Panc1 (cell line): Measurements from ENCODE around the gene SPC25. TPM values are rescaled to one million over a fixed set of nuclear protein-coding genes. Genes with fewer than 3 reads are reported as not detected.

ENCODE experiments used
- ATAC-seq: fragments of 200-7000 bp; cut with Tn5 transposase; 2 replicates; pipeline ENCODE4 v1.9.1; 2020; ENCODE audit warnings: mild to moderate bottlenecking, moderate library complexity
- BruUV-seq: library from RNA; stranded (reverse); fragments of 400-500 nt; replicated peaks from 2 replicates; lab custom pipeline; 2021; lab: Mats Ljungman, UMichigan
- CTCF ChIA-PET: fragments of 300-600 bp; sonication (Branson Sonifier 250); formaldehyde crosslinking; loops from one replicate; lab custom pipeline; 2022; ENCODE audit warnings: antibody characterized with exemption; lab: Charles Lee
- POLR2A ChIA-PET: fragments of 300-600 bp; sonication (Branson Sonifier 250); formaldehyde crosslinking; loops from one replicate; lab custom pipeline; 2022; ENCODE audit warnings: antibody characterized with exemption; lab: Charles Lee
- DNase-seq: peaks from one replicate; pipeline ENCODE4 v3.0.0-alpha.2; 2010; ENCODE audit warnings: low read depth, low spot score
- H3K27ac ChIP-seq: 2 replicates; pipeline ENCODE4 v1.5.1; 2011; ENCODE audit warnings: mild to moderate bottlenecking, low read length, inconsistent platforms
- H3K27me3 ChIP-seq: fragments of 200-500 bp; sonication (Bioruptor generic); 2 replicates; pipeline ENCODE4 v1.6.0; 2014; ENCODE audit warnings: low read length, inconsistent platforms; ENCODE audit not compliant: control insufficient read depth, insufficient read depth
- H3K36me3 ChIP-seq: fragments of 200-500 bp; sonication (Bioruptor generic); 2 replicates; pipeline ENCODE4 v1.5.1; 2014; ENCODE audit warnings: inconsistent platforms, mild to moderate bottlenecking, low read length, moderate library complexity; ENCODE audit not compliant: control insufficient read depth, insufficient read depth
- H3K4me1 ChIP-seq: 2 replicates; pipeline ENCODE4 v1.5.1; 2011; ENCODE audit warnings: inconsistent platforms, mild to moderate bottlenecking, low read length, moderate library complexity; ENCODE audit not compliant: control insufficient read depth, insufficient read depth
- H3K4me3 ChIP-seq, 2 experiments: 2 replicates each; pipeline ENCODE4 v1.5.1; 2011 to 2012; ENCODE audit warnings: low read depth in 2 of 2, low read length in 2 of 2, mild to moderate bottlenecking in 2 of 2, inconsistent platforms in 1 of 2, moderate library complexity in 1 of 2
- H3K9me3 ChIP-seq: fragments of 200-500 bp; sonication (Bioruptor generic); 2 replicates; pipeline ENCODE4 v1.5.1; 2014; ENCODE audit warnings: low read depth, mild to moderate bottlenecking, inconsistent platforms, low read length, moderate library complexity; ENCODE audit not compliant: control insufficient read depth, insufficient read depth
- CTCF ChIP-seq: fragments of 450-650 bp; IDR thresholded peaks from 2 replicates; pipeline ENCODE4 v1.5.1; 2017; ENCODE audit warnings: mild to moderate bottlenecking
- POLR2AphosphoS5 ChIP-seq: IDR thresholded peaks from 2 replicates; pipeline ENCODE4 v1.6.1; 2012; ENCODE audit warnings: mild to moderate bottlenecking, low read depth, low read length, moderate library complexity
- REST ChIP-seq, 2 experiments: IDR thresholded peaks; 2 replicates each; pipeline ENCODE4 v1.6.1; 2011 to 2012; ENCODE audit warnings: low read depth in 2 of 2, control low read depth in 1 of 2, low read length in 1 of 2, mild to moderate bottlenecking in 1 of 2, moderate library complexity in 1 of 2; ENCODE audit not compliant: insufficient read depth in 1 of 2
- SIN3A ChIP-seq: IDR thresholded peaks from 2 replicates; pipeline ENCODE4 v1.6.1; 2012; ENCODE audit warnings: low read depth, mild to moderate bottlenecking, low read length, moderate library complexity, borderline replicate concordance; ENCODE audit not compliant: insufficient read depth
- TCF7L2 ChIP-seq: IDR thresholded peaks from 2 replicates; pipeline ENCODE4 v1.6.1; 2011; ENCODE audit warnings: mild to moderate bottlenecking, low read depth, low read length, inconsistent platforms
- in situ Hi-C: cut with HindIII; loops from 2 replicates; pipeline ENCODE4 v1.10.0; 2016; ENCODE audit warnings: low sequenced_read_pairs, low pct_unique_long_range_greater_than_20kb
- intact Hi-C: fragments of 100-400 bp; cut with micrococcal nuclease; formaldehyde crosslinking; loops from one replicate; pipeline ENCODE4 v1.10.0; 2022; ENCODE audit not compliant: unreplicated experiment
- total RNA-seq: library from RNA; stranded (reverse); gene quantifications from one replicate; pipeline ENCODE4 v1.2.1, GENCODE V29; 2021; ENCODE audit not compliant: unreplicated experiment

The SPC25 gene
- total RNA-seq, 1 experiment from 2014 or later, result 21.1 TPM

- Histone ChIP-seq H3K27ac (no peak overlapping the region), H3K27me3 (peaks cover 21% of the 10 kb centered on the region), H3K4me3 (no peak overlapping the region), H3K36me3 (no peaks in the 10 kb centered on the region), H3K4me1 (0 out of 2 replicates have a peak, but pooled peaks cover 3% of the 10 kb centered on the region), H3K9me3 (peaks cover 4% of the 10 kb centered on the region; the same call in 1 of the 2 replicates)
- no peak for ATAC-seq
- no peak for TF ChIP-seq SIN3A
- no peak for TF ChIP-seq CTCF
- TF ChIP-seq POLR2AphosphoS5, result no peak
- TF ChIP-seq TCF7L2, result no peak
- BruUV-seq, result no TSS peak
- CTCF ChIA-PET, result no interaction called here
- intact Hi-C loops, result loop anchor here (10.0 kb wide), 1 partner anchor 778 kb away; no protein-coding TSS in a partner anchor
- POLR2A ChIA-PET, result no interaction called here
- DNase-seq, result no peak
- in situ Hi-C loops, result no loop called here
These were observed 22.2 kb upstream of the SPC25 start for GRCh38 chr2:168912466-168912865.

DNA sequence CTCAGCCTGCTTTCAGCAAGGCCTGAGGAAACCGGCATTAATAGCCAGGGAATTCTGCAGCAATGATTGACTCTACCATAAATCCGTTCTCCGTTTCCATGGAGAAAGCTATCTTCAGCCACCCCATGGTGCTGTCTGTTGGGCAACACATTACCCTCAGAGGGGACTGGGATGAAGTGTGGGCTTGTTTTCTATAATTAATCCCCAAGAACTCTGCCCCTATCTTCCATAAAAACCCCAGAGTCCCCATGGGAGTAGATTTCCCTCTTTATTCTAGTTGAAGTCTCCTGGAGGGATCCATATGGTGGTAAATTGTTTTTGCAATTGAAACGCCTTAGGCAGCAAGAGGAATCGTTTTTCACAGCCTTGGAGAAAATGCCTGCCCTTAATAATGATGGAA, 20.1 kb upstream of the SPC25 start:
- Histone ChIP-seq H3K4me1 (0 out of 2 replicates have a peak, but pooled peaks cover 3% of the 10 kb centered on the region), H3K9me3 (no peaks in the 10 kb centered on the region), H3K4me3 (no peak overlapping the region), H3K36me3 (no peaks in the 10 kb centered on the region), H3K27me3 (peaks cover 20% of the 10 kb centered on the region), H3K27ac (no peak overlapping the region)
- TF ChIP-seq REST (IDR thresholded peaks at IDR 0.05; ENCODE audit: insufficient read depth in 1 of 2, low read depth in 2 of 2, low read length in 1 of 2), result no peak
- no peak for TF ChIP-seq CTCF
- no peak for TF ChIP-seq POLR2AphosphoS5
- TF ChIP-seq TCF7L2, result no peak
- no peak for TF ChIP-seq SIN3A
- ATAC-seq, result no peak
- intact Hi-C loops (loop anchor here (10.0 kb wide), 1 partner anchor 776 kb away; no protein-coding TSS in a partner anchor), in situ Hi-C loops (no loop called here)
- POLR2A ChIA-PET, result no interaction called here
- CTCF ChIA-PET, result no interaction called here
- no peak for DNase-seq
- no TSS peak for BruUV-seq
